Neural progenitor cell (in vitro differentiated cells): Measurements from ENCODE around the gene PCNX1. TPM values are rescaled to one million over a fixed set of nuclear protein-coding genes. Genes with fewer than 3 reads are reported as not detected.
A peak's percentile ranks its signal among the peaks of the same experiment; 100 is the strongest.

Source experiments
- DNase-seq: peaks from one replicate; pipeline ENCODE4 v3.0.0-alpha.2; 2016; ENCODE audit warnings: low spot score
- H2AFZ ChIP-seq: fragments of 200-600 bp; sonication (generic); replicated peaks from 2 replicates; pipeline ENCODE4 v1.6.1; 2016; ENCODE audit warnings: antibody characterized with exemption
- H3F3A ChIP-seq: fragments of 200-600 bp; sonication (generic); 2 replicates; pipeline ENCODE4 v1.6.1; 2016; ENCODE audit warnings: antibody characterized with exemption, low read depth
- H3K27ac ChIP-seq: fragments of 200-600 bp; sonication (generic); 2 replicates; pipeline ENCODE4 v1.5.1; 2016; ENCODE audit warnings: mild to moderate bottlenecking
- H3K27me3 ChIP-seq: fragments of 200-600 bp; sonication (generic); 2 replicates; pipeline ENCODE4 v1.6.1; 2016; ENCODE audit warnings: mild to moderate bottlenecking, moderate library complexity
- H3K36me3 ChIP-seq: fragments of 200-600 bp; sonication (generic); 2 replicates; pipeline ENCODE4 v1.5.1; 2016
- H3K4me1 ChIP-seq: fragments of 200-600 bp; sonication (generic); 2 replicates; pipeline ENCODE4 v1.6.1; 2016; ENCODE audit warnings: mixed run types
- H3K4me2 ChIP-seq: fragments of 200-600 bp; sonication (generic); 2 replicates; pipeline ENCODE4 v1.6.1; 2016
- H3K4me3 ChIP-seq: fragments of 200-600 bp; sonication (generic); 2 replicates; pipeline ENCODE4 v1.5.1; 2016
- H3K79me2 ChIP-seq: fragments of 200-600 bp; sonication (generic); 2 replicates; pipeline ENCODE4 v1.6.1; 2016; ENCODE audit warnings: low read depth
- H3K9ac ChIP-seq: fragments of 200-600 bp; sonication (generic); 2 replicates; pipeline ENCODE4 v1.6.1; 2016
- H3K9me3 ChIP-seq: fragments of 200-600 bp; sonication (generic); 2 replicates; pipeline ENCODE4 v1.5.1; 2016; ENCODE audit warnings: low read depth
- H4K20me1 ChIP-seq: fragments of 200-600 bp; sonication (generic); 2 replicates; pipeline ENCODE4 v1.6.1; 2016; ENCODE audit warnings: low read depth
- H3K27ac Mint-ChIP-seq: 3 replicates; pipeline ENCODE4 v1.8.0; 2021; ENCODE audit warnings: mixed read lengths
- H3K27me3 Mint-ChIP-seq: 2 replicates; pipeline ENCODE4 v1.8.0; 2022; ENCODE audit warnings: low read depth, mild to moderate bottlenecking, inconsistent platforms, moderate library complexity, mixed read lengths; ENCODE audit not compliant: insufficient read depth
- H3K36me3 Mint-ChIP-seq: 3 replicates; pipeline ENCODE4 v1.8.0; 2021; ENCODE audit warnings: mixed read lengths
- H3K4me1 Mint-ChIP-seq: 3 replicates; pipeline ENCODE4 v1.8.0; 2021; ENCODE audit warnings: mixed read lengths
- H3K4me3 Mint-ChIP-seq: 3 replicates; pipeline ENCODE4 v1.8.0; 2021; ENCODE audit warnings: mild to moderate bottlenecking, moderate library complexity, mixed read lengths
- H3K9me3 Mint-ChIP-seq: 3 replicates; pipeline ENCODE4 v1.8.0; 2020; ENCODE audit warnings: mixed read lengths
- CTCF ChIP-seq: fragments of 200-600 bp; sonication (generic); IDR thresholded peaks from 2 replicates; pipeline ENCODE4 v1.5.1; 2017; ENCODE audit warnings: antibody characterized with exemption, mild to moderate bottlenecking
- EZH2 ChIP-seq: fragments of 200-600 bp; sonication (generic); IDR thresholded peaks from 2 replicates; pipeline ENCODE4 v1.6.1; 2017; ENCODE audit warnings: antibody characterized with exemption, mild to moderate bottlenecking, moderate library complexity
- EZH2phosphoT487 ChIP-seq: fragments of 200-600 bp; sonication (generic); IDR thresholded peaks from 2 replicates; pipeline ENCODE4 v1.6.1; 2017; ENCODE audit warnings: antibody characterized with exemption
- total RNA-seq: library from RNA; depleted of rRNA; stranded (reverse); fragments of >200 nt; gene quantifications from 2 replicates; pipeline ENCODE4 v1.2.3, GENCODE V29; 2015; ENCODE audit warnings: low replicate concordance

The PCNX1 gene
- total RNA-seq, 1 donor from 2014 or later: 48.6 TPM

- peaks cover 11% of the 10 kb centered on the region for H4K20me1 ChIP-seq
- H2AFZ ChIP-seq: no peak overlapping the region
- no peak for DNase-seq
- H3K9me3 ChIP-seq: peaks cover 3% of the 10 kb centered on the region
- H3K27me3 ChIP-seq: no peaks in the 10 kb centered on the region
- no peaks in the 10 kb centered on the region for H3K4me1 ChIP-seq
- Mint-ChIP-seq H3K27me3 (no peaks in the 10 kb centered on the region), H3K27ac (no peak overlapping the region), H3K9me3 (peaks cover 16% of the 10 kb centered on the region), H3K4me1 (no peaks in the 10 kb centered on the region), H3K4me3 (no peak overlapping the region), H3K36me3 (peaks cover 31% of the 10 kb centered on the region)
- peaks cover 15% of the 10 kb centered on the region for H3K36me3 ChIP-seq
- H3K79me2 ChIP-seq: peaks cover 61% of the 10 kb centered on the region
- no peak overlapping the region for H3K27ac ChIP-seq
- H3K9ac ChIP-seq: no peak overlapping the region
- H3K4me2 ChIP-seq: no peak overlapping the region
- H3F3A ChIP-seq: peaks cover 21% of the 10 kb centered on the region
- H3K4me3 ChIP-seq: no peak overlapping the region
- TF ChIP-seq EZH2 (no peak), EZH2phosphoT487 (no peak), CTCF (no peak)
These were observed 45.2 kb downstream of the PCNX1 start for GRCh38 chr14:70952485-70952884.

- H3K9me3 Mint-ChIP-seq: peaks cover 10% of the 10 kb centered on the region
- Histone ChIP-seq H2AFZ (no peak overlapping the region), H3K4me3 (no peak overlapping the region), H3K9me3 (peaks cover 3% of the 10 kb centered on the region), H3K4me1 (no peaks in the 10 kb centered on the region), H3K27me3 (no peaks in the 10 kb centered on the region), H4K20me1 (peaks cover 11% of the 10 kb centered on the region), H3K4me2 (no peak overlapping the region), H3F3A (peaks cover 5% of the 10 kb centered on the region), H3K79me2 (peaks cover 70% of the 10 kb centered on the region), H3K27ac (no peak overlapping the region), H3K36me3 (peaks cover 16% of the 10 kb centered on the region), H3K9ac (no peak overlapping the region)
- no peaks in the 10 kb centered on the region for H3K4me1 Mint-ChIP-seq
- TF ChIP-seq EZH2 (no peak), EZH2phosphoT487 (no peak), CTCF (no peak)
- H3K4me3 Mint-ChIP-seq: no peak overlapping the region
- no peak overlapping the region for H3K27ac Mint-ChIP-seq
- H3K36me3 Mint-ChIP-seq: peaks cover 28% of the 10 kb centered on the region
- DNase-seq: no peak
- H3K27me3 Mint-ChIP-seq: no peaks in the 10 kb centered on the region
These were observed 46.8 kb downstream of the PCNX1 start for GRCh38 chr14:70954068-70954467.

- no peak overlapping the region for H3K27ac Mint-ChIP-seq
- Histone ChIP-seq H3K27ac (no peak overlapping the region), H3K4me2 (no peak overlapping the region), H4K20me1 (peaks cover 11% of the 10 kb centered on the region), H3K79me2 (peaks cover 53% of the 10 kb centered on the region), H3K4me3 (no peak overlapping the region), H3K4me1 (no peaks in the 10 kb centered on the region), H3F3A (no peaks in the 10 kb centered on the region), H3K9ac (no peak overlapping the region), H3K36me3 (peaks cover 7% of the 10 kb centered on the region), H2AFZ (no peak overlapping the region), H3K27me3 (no peaks in the 10 kb centered on the region), H3K9me3 (peaks cover 3% of the 10 kb centered on the region)
- H3K4me3 Mint-ChIP-seq: no peak overlapping the region
- H3K9me3 Mint-ChIP-seq: peaks cover 2% of the 10 kb centered on the region
- H3K27me3 Mint-ChIP-seq: no peaks in the 10 kb centered on the region
- peaks cover 20% of the 10 kb centered on the region for H3K36me3 Mint-ChIP-seq
- H3K4me1 Mint-ChIP-seq: no peaks in the 10 kb centered on the region
- peak; percentile 38 for DNase-seq
- peak; percentile 57 for TF ChIP-seq CTCF
- TF ChIP-seq EZH2: no peak
These were observed 48.6 kb downstream of the PCNX1 start for GRCh38 chr14:70955543-70956480.
